MM.1S (cell line): ENCODE data around the gene PCDH9.

Experiments used
- DNase-seq: peaks from one replicate; pipeline ENCODE4 v3.0.0-alpha.2; 2015
- H2AFZ ChIP-seq: fragments of 300-600 bp; sonication (generic); 2 replicates; pipeline ENCODE4 v1.6.0; 2016; ENCODE audit warnings: antibody characterized with exemption, low read length
- H3F3A ChIP-seq: fragments of 300-600 bp; sonication (generic); 2 replicates; pipeline ENCODE4 v1.6.1; 2016; ENCODE audit warnings: mild to moderate bottlenecking, antibody characterized with exemption, low read length, moderate library complexity, mixed read lengths; ENCODE audit not compliant: insufficient read depth
- H3K27ac ChIP-seq: fragments of 300-600 bp; sonication (generic); 2 replicates; pipeline ENCODE4 v1.5.1; 2016; ENCODE audit warnings: mild to moderate bottlenecking, low read length
- H3K27me3 ChIP-seq: fragments of 300-600 bp; sonication (generic); replicated peaks from 2 replicates; pipeline ENCODE4 v1.6.0; 2016; ENCODE audit warnings: low read length; ENCODE audit not compliant: insufficient read depth
- H3K36me3 ChIP-seq: fragments of 300-600 bp; sonication (generic); replicated peaks from 2 replicates; pipeline ENCODE4 v1.6.1; 2016; ENCODE audit warnings: mild to moderate bottlenecking, low read length, mixed read lengths; ENCODE audit not compliant: insufficient read depth
- H3K4me1 ChIP-seq: fragments of 300-600 bp; sonication (generic); 2 replicates; pipeline ENCODE4 v1.6.1; 2016; ENCODE audit warnings: low read length, mixed read lengths
- H3K4me2 ChIP-seq: fragments of 300-600 bp; sonication (generic); 2 replicates; pipeline ENCODE4 v1.6.0; 2016; ENCODE audit warnings: low read depth, low read length
- H3K4me3 ChIP-seq: fragments of 300-600 bp; sonication (generic); 2 replicates; pipeline ENCODE4 v1.5.1; 2016; ENCODE audit warnings: low read length, mixed read lengths
- H3K79me2 ChIP-seq: fragments of 300-600 bp; sonication (generic); 2 replicates; pipeline ENCODE4 v1.6.1; 2016; ENCODE audit warnings: mixed run types, low read length, mixed read lengths
- H3K9ac ChIP-seq: fragments of 300-600 bp; sonication (generic); 2 replicates; pipeline ENCODE4 v1.6.1; 2016; ENCODE audit warnings: low read length, mixed read lengths
- H3K9me2 ChIP-seq: fragments of 300-600 bp; sonication (generic); replicated peaks from 2 replicates; pipeline ENCODE4 v1.6.1; 2016; ENCODE audit warnings: mild to moderate bottlenecking, low read length, mixed read lengths; ENCODE audit not compliant: insufficient read depth
- H3K9me3 ChIP-seq: fragments of 300-600 bp; sonication (generic); replicated peaks from 2 replicates; pipeline ENCODE4 v1.6.1; 2016; ENCODE audit warnings: mild to moderate bottlenecking, low read length, mixed read lengths; ENCODE audit not compliant: insufficient read depth
- H4K20me1 ChIP-seq: fragments of 300-600 bp; sonication (generic); 2 replicates; pipeline ENCODE4 v1.6.1; 2016; ENCODE audit warnings: mild to moderate bottlenecking, low read length, moderate library complexity, mixed read lengths; ENCODE audit not compliant: insufficient read depth
- EZH2 ChIP-seq: fragments of 300-600 bp; sonication (generic); optimal IDR thresholded peaks from 2 replicates; pipeline ENCODE3; 2017; ENCODE audit warnings: low read depth, mild to moderate bottlenecking, antibody characterized with exemption, low read length, mixed read lengths
- EZH2phosphoT487 ChIP-seq: fragments of 300-600 bp; sonication (generic); IDR thresholded peaks from 2 replicates; pipeline ENCODE4 v1.6.1; 2018; ENCODE audit warnings: antibody characterized with exemption, low read length
- TF ChIP-seq, protein P1 (sequence below): fragments of 300-600 bp; sonication (generic); IDR thresholded peaks from 2 replicates; pipeline ENCODE4 v1.5.1; 2016; ENCODE audit warnings: antibody characterized with exemption, low read length, mixed read lengths

PCDH9 gene, protein sequence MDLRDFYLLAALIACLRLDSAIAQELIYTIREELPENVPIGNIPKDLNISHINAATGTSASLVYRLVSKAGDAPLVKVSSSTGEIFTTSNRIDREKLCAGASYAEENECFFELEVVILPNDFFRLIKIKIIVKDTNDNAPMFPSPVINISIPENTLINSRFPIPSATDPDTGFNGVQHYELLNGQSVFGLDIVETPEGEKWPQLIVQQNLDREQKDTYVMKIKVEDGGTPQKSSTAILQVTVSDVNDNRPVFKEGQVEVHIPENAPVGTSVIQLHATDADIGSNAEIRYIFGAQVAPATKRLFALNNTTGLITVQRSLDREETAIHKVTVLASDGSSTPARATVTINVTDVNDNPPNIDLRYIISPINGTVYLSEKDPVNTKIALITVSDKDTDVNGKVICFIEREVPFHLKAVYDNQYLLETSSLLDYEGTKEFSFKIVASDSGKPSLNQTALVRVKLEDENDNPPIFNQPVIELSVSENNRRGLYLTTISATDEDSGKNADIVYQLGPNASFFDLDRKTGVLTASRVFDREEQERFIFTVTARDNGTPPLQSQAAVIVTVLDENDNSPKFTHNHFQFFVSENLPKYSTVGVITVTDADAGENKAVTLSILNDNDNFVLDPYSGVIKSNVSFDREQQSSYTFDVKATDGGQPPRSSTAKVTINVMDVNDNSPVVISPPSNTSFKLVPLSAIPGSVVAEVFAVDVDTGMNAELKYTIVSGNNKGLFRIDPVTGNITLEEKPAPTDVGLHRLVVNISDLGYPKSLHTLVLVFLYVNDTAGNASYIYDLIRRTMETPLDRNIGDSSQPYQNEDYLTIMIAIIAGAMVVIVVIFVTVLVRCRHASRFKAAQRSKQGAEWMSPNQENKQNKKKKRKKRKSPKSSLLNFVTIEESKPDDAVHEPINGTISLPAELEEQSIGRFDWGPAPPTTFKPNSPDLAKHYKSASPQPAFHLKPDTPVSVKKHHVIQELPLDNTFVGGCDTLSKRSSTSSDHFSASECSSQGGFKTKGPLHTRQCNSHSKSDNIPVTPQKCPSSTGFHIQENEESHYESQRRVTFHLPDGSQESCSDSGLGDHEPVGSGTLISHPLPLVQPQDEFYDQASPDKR (N-terminal part only)

DNA sequence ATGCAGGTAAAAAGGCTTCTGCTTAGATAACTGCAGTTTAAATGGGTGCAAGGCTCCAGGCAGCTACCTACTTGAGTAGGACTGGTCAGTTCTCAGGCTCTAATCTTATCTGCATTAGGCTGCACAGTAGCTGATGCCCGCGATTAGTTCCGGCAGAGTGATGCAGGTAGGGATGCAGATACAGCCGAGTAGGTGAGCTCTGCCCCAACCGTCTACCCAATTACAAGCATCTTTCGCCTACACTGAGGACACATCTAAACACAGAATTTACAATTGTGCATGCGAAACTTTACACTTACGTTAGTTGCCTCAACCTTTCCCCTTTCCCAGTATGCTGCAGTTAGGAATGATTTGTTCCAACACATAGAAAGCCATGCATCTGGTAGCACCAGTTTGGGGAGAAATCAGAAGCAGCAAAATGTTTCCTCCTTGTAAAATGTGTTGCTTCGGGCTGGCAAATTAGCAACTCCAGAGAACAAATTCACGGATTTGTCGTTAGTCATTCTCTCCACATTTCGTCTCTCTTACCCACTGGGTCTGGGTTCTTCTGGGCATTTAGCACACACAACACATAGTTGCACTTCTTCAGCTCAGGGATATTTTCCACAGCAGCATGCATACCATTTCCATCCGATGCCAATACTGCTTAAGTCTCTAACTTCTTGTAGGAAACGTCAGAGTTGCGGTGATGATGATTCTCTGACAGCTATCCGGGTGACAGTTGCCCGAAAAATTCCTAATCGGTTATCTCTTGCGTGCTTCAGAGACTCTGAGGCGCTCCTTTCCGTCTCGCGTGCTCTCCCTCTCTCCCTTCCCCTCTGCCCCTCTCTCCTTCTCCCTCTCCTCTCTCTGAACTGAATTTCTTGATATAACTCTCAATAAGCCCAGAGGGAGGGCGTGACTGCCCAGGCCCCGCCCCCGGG lies at the start of gene PCDH9:
Gene PCDH9, minus strand, starts transcription at position 856 of the 923 bp plus-strand sequence. CDS start 1,896 bp downstream, outside the sequence.
- H3K4me1 ChIP-seq: 0 out of 2 replicates have a peak, but pooled peaks cover 5% of the 10 kb centered on the region
- no peaks in the 10 kb centered on the region for H3K9me2 ChIP-seq
- no peaks in the 10 kb centered on the region for H3K9me3 ChIP-seq
- no peaks in the 10 kb centered on the region for H3F3A ChIP-seq
- no peaks in the 10 kb centered on the region for H4K20me1 ChIP-seq
- peak within 1 kb of the TSS; percentile 60 for H3K9ac ChIP-seq
- TF ChIP-seq EZH2 (no peak), EZH2phosphoT487 (no peak)
- TF ChIP-seq, protein P1, sequence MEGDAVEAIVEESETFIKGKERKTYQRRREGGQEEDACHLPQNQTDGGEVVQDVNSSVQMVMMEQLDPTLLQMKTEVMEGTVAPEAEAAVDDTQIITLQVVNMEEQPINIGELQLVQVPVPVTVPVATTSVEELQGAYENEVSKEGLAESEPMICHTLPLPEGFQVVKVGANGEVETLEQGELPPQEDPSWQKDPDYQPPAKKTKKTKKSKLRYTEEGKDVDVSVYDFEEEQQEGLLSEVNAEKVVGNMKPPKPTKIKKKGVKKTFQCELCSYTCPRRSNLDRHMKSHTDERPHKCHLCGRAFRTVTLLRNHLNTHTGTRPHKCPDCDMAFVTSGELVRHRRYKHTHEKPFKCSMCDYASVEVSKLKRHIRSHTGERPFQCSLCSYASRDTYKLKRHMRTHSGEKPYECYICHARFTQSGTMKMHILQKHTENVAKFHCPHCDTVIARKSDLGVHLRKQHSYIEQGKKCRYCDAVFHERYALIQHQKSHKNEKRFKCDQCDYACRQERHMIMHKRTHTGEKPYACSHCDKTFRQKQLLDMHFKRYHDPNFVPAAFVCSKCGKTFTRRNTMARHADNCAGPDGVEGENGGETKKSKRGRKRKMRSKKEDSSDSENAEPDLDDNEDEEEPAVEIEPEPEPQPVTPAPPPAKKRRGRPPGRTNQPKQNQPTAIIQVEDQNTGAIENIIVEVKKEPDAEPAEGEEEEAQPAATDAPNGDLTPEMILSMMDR: no peak
- peak within 1 kb of the TSS; percentile 83 for H3K4me2 ChIP-seq
- H3K27me3 ChIP-seq: no peaks in the 10 kb centered on the region
- H3K36me3 ChIP-seq: no peaks in the 10 kb centered on the region
- H3K27ac ChIP-seq: peak within 1 kb of the TSS; percentile 25; the same call in 1 of the 2 replicates
- H2AFZ ChIP-seq: peak within 1 kb of the TSS; percentile 80
- no peaks in the 10 kb centered on the region for H3K79me2 ChIP-seq
- peak; percentile 27 for DNase-seq
- H3K4me3 ChIP-seq: peak within 1 kb of the TSS; percentile 71

DNA sequence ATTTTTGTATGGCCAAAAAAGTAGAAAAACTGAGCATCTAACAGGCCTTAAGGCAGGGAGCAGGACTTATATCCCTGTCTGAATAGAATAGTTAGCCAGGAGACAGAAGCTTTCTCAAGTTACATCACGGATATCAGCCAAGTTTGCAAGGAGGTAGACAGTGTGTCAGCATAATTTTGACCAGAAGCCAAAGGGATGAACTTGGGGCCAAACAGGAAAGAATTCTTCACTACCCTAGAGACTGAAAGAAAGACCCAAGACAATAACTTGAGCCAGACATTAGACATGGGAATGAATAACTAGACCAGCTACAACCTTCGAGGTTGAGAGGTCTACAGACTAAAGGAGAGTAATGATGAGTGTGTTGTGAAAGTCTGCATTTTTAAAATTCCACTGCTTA lies 48.1 kb upstream of the PCDH9 start:
- H4K20me1 ChIP-seq: no peaks in the 10 kb centered on the region
- no peak for DNase-seq
- no peak overlapping the region for H3K27ac ChIP-seq
- no peaks in the 10 kb centered on the region for H3K79me2 ChIP-seq
- H3K4me1 ChIP-seq: no peaks in the 10 kb centered on the region
- H3F3A ChIP-seq: no peaks in the 10 kb centered on the region
- H3K9me3 ChIP-seq: no peaks in the 10 kb centered on the region
- no peak overlapping the region for H3K9ac ChIP-seq
- H3K27me3 ChIP-seq: no peaks in the 10 kb centered on the region
- no peaks in the 10 kb centered on the region for H3K36me3 ChIP-seq
- H3K4me2 ChIP-seq: no peak overlapping the region
- no peak overlapping the region for H3K4me3 ChIP-seq
- H2AFZ ChIP-seq: no peak overlapping the region
- no peaks in the 10 kb centered on the region for H3K9me2 ChIP-seq
- TF ChIP-seq EZH2phosphoT487 (no peak), EZH2 (no peak)
- TF ChIP-seq, protein P1: no peak

DNA sequence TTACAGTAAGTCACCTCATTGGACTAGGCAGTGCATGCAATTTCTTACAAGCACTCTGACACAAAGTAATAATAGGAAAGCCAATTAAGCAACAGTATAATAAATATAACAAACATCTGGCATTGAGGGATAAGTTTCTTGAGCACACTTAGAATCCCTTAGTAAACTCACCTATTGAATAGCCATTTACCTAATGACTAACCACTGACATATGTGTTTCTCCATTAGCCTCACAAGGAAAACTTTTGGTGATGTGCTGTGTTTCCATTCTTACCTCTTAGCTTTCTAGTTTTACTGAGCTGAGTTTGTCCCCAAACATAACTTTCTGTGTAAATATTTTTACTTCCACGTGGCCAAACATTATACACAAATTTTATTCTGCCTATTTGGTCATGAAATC lies 47.4 kb upstream of the PCDH9 start:
- Histone ChIP-seq H3K9ac (no peak overlapping the region), H3K4me3 (no peak overlapping the region), H3K9me2 (no peaks in the 10 kb centered on the region), H3K36me3 (no peaks in the 10 kb centered on the region), H4K20me1 (no peaks in the 10 kb centered on the region), H3K9me3 (no peaks in the 10 kb centered on the region), H2AFZ (no peak overlapping the region), H3K79me2 (no peaks in the 10 kb centered on the region), H3K4me1 (no peaks in the 10 kb centered on the region), H3K4me2 (no peak overlapping the region), H3F3A (no peaks in the 10 kb centered on the region), H3K27me3 (no peaks in the 10 kb centered on the region), H3K27ac (no peak overlapping the region)
- TF ChIP-seq EZH2phosphoT487: no peak
- no peak for TF ChIP-seq EZH2
- TF ChIP-seq, protein P1: no peak
- DNase-seq: no peak
